Measurements from ENCODE around the gene RSRC2. TPM values are rescaled to one million over a fixed set of nuclear protein-coding genes. Genes with fewer than 3 reads are reported as not detected.

Gene RSRC2
- total RNA-seq, 1 experiment from 2014 or later = 64.9 TPM

DNA sequence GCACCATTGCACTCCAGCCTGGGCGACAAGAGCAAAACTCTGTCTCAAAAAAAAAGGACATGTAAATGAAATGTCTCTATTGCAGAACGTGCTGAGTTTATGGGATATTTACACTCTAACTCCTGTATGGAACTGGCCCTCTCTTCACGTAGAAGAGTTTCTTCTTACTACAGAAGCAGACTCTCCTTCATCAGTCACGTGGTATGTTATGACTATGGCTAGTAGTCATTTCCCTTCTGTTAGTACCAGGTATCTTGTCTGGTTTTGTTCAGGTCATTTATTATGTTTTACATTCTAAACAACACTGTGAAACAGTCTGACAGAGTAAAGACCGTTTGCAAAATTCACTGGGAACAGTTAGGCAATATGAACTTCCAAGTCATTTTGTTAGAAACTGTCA, 20.6 kb upstream of the RSRC2 start:
- Histone ChIP-seq H3K79me2 (ENCODE audit: insufficient read depth, low read length) (no peaks in the 10 kb centered on the region), H2BK5ac (ENCODE audit: insufficient read length, low read length) (no peak overlapping the region), H2BK12ac (ENCODE audit: insufficient read length, low read depth, low read length) (no peak overlapping the region), H3K23ac (ENCODE audit: insufficient read length, low read depth, low read length) (no peak overlapping the region), H3K4ac (ENCODE audit: low read depth, low read length) (no peak overlapping the region), H4K5ac (ENCODE audit: insufficient read length, low read depth, low read length) (no peak overlapping the region), H2BK20ac (ENCODE audit: low read depth, low read length, poor library complexity, severe bottlenecking) (no peak overlapping the region), H3K14ac (ENCODE audit: insufficient read depth, low read length) (no peak overlapping the region), H3K9me3 (ENCODE audit: control insufficient read depth, low read depth, low read length) (no peaks in the 10 kb centered on the region), H3K4me2 (ENCODE audit: insufficient read depth, insufficient read length, low read length) (no peak overlapping the region), H4K8ac (replicated peaks; ENCODE audit: insufficient read length, low read depth, low read length) (no peak overlapping the region), H4K20me1 (ENCODE audit: control insufficient read depth, insufficient read depth, insufficient read length) (no peaks in the 10 kb centered on the region), H3K27ac (ENCODE audit: insufficient read length, low read depth, low read length) (no peak overlapping the region), H3K79me1 (ENCODE audit: insufficient read depth, low read depth, low read length, poor library complexity, severe bottlenecking) (no peaks in the 10 kb centered on the region), H3K4me1 (ENCODE audit: insufficient read depth, low read length) (no peaks in the 10 kb centered on the region), H4K91ac (ENCODE audit: insufficient read length, low read depth, low read length) (no peak overlapping the region), H3K9ac (ENCODE audit: extremely low read depth, insufficient read length, low read length) (no peak overlapping the region), H3K23me2 (ENCODE audit: insufficient read length, low read depth, low read length, poor library complexity, severe bottlenecking) (no peaks in the 10 kb centered on the region), H3K18ac (ENCODE audit: insufficient read length, low read depth, low read length) (no peak overlapping the region), H2BK15ac (ENCODE audit: low read depth, low read length) (no peak overlapping the region), H3T11ph (ENCODE audit: low read length) (no peak overlapping the region), H2AFZ (ENCODE audit: low read length) (no peak overlapping the region), H3K27me3 (ENCODE audit: insufficient read depth, low read length) (no peaks in the 10 kb centered on the region), H3K56ac (ENCODE audit: insufficient read length, low read depth, low read length) (no peak overlapping the region), H2AK5ac (ENCODE audit: insufficient read length, low read length) (no peak overlapping the region), H2BK120ac (ENCODE audit: low read depth, low read length, poor library complexity, severe bottlenecking) (no peak overlapping the region)
- WGBS (ENCODE audit: extremely low coverage, insufficient read length, low lambda C conversion rate) = no CpG with 5 or more reads among the region's 5 CpGs
- Mint-ChIP-seq H3K27ac (no peak overlapping the region), H3K4me1 (no peaks in the 10 kb centered on the region), H3K4me3 (no peak overlapping the region), H3K9me3 (no peaks in the 10 kb centered on the region), H3K27me3 (ENCODE audit: low read depth) (no peaks in the 10 kb centered on the region), H3K36me3 (ENCODE audit: insufficient read depth in 1 of 3, low read depth in 3 of 3) (peaks cover 22 to 75% (median 58%) of the 10 kb centered on the region in 3 experiments; a peak in 6 of 7 replicates)
- no peak for DNase-seq
- TF ChIP-seq, protein P1, sequence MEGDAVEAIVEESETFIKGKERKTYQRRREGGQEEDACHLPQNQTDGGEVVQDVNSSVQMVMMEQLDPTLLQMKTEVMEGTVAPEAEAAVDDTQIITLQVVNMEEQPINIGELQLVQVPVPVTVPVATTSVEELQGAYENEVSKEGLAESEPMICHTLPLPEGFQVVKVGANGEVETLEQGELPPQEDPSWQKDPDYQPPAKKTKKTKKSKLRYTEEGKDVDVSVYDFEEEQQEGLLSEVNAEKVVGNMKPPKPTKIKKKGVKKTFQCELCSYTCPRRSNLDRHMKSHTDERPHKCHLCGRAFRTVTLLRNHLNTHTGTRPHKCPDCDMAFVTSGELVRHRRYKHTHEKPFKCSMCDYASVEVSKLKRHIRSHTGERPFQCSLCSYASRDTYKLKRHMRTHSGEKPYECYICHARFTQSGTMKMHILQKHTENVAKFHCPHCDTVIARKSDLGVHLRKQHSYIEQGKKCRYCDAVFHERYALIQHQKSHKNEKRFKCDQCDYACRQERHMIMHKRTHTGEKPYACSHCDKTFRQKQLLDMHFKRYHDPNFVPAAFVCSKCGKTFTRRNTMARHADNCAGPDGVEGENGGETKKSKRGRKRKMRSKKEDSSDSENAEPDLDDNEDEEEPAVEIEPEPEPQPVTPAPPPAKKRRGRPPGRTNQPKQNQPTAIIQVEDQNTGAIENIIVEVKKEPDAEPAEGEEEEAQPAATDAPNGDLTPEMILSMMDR (conservative IDR thresholded peaks at IDR 0.05) = no peak
